SHP77 (cell line): Measurements from ENCODE around the gene ARID1A.
"Not testable (repeated sequence)": the region's sequence is repeated elsewhere in the genome, so short reads cannot be mapped to it uniquely, and the experiment has no call there.

Source experiments
- DNase-seq, 2 experiments: peaks; one replicate each; lab custom pipeline; 2025; lab: John Stamatoyannopoulos, UW

The ARID1A gene

GRCh38 chr1:26788515-26788785 is 92.6 kb downstream of the ARID1A start:
- DNase-seq = no peak

- peak; percentile 83 to 88 for DNase-seq
Measured at GRCh38 chr1:26788836-26789611, 93.2 kb downstream of the ARID1A start.

- no peak for DNase-seq
Measured at GRCh38 chr1:26789612-26789865, 93.7 kb downstream of the ARID1A start.

- no peak for DNase-seq
Measured at GRCh38 chr1:26789931-26790330, 94.1 kb downstream of the ARID1A start.

GRCh38 chr1:26790551-26790953 is 94.7 kb downstream of the ARID1A start:
- DNase-seq = no peak

GRCh38 chr1:26791148-26791547 is 95.3 kb downstream of the ARID1A start:
- DNase-seq = no peak

GRCh38 chr1:26791626-26792025 is 95.8 kb downstream of the ARID1A start:
- DNase-seq = no peak

- DNase-seq = no peak
Measured at GRCh38 chr1:26792924-26793323, 97.1 kb downstream of the ARID1A start.

GRCh38 chr1:26794391-26794790 is 98.6 kb downstream of the ARID1A start:
- DNase-seq = no peak

GRCh38 chr1:26797627-26798026 is 101.8 kb downstream of the ARID1A start:
- no peak for DNase-seq

- peak; percentile 42 to 57 for DNase-seq
Measured at GRCh38 chr1:26799479-26800142, 103.8 kb downstream of the ARID1A start.

- not testable (repeated sequence) for DNase-seq
Measured at GRCh38 chr1:26803932-26804331, 108.1 kb downstream of the ARID1A start.

- peak; percentile 28 to 61 for DNase-seq
Measured at GRCh38 chr1:26810105-26810504, 114.3 kb downstream of the ARID1A start.

GRCh38 chr1:26811057-26811456 is 115.2 kb downstream of the ARID1A start:
- no peak for DNase-seq

GRCh38 chr1:26811708-26812107 is 115.9 kb downstream of the ARID1A start:
- DNase-seq = no peak

- no peak for DNase-seq
Measured at GRCh38 chr1:26814377-26814776, 118.6 kb downstream of the ARID1A start.

GRCh38 chr1:26814893-26815292 is 119.1 kb downstream of the ARID1A start:
- DNase-seq = no peak

GRCh38 chr1:26820784-26821269 is 125.0 kb downstream of the ARID1A start:
- no peak for DNase-seq

- no peak for DNase-seq
Measured at GRCh38 chr1:26822737-26823395, 127.1 kb downstream of the ARID1A start.

GRCh38 chr1:26824731-26825130 is 128.9 kb downstream of the ARID1A start:
- no peak for DNase-seq

GRCh38 chr1:26826261-26827105 is 130.7 kb downstream of the ARID1A start, which contains the start of gene ZDHHC18:
TSS of gene ZDHHC18 (plus strand) at chr1:26826688. CDS start at chr1:26826805, 117 bp downstream.
- DNase-seq = peak; percentile 7 to 48

GRCh38 chr1:26827106-26827604 is 131.3 kb downstream of the ARID1A start:
- no peak for DNase-seq
